Measurements from ENCODE around the gene EFCC1. TPM values are rescaled to one million over a fixed set of nuclear protein-coding genes. Genes with fewer than 3 reads are reported as not detected.

EFCC1 gene
- total RNA-seq, 4 donors from 2014 or later: 0.22 to 2.1 (median 1.9) TPM

Other genes with a start within 250 kb of the EFCC1 start
- gene ACAD9, start 121.7 kb upstream of the EFCC1 start, total RNA-seq: 10 to 100 TPM; 49.6 to 81.9 (median 63.7) TPM
- under 1 TPM in 3 of 4 donors, not detected in 1; 0.22 to 0.78 (median 0.63) TPM for gene CFAP92, start 7.2 kb upstream of the EFCC1 start, total RNA-seq
- not detected for gene GP9, start 59.5 kb downstream of the EFCC1 start, total RNA-seq
- gene RAB43, start 120.5 kb downstream of the EFCC1 start, total RNA-seq: 10 to 100 TPM in 1 of 4 donors, 1 to 10 TPM in 3; 4.8 to 13.2 (median 8.6) TPM
- gene ISY1, start 159.8 kb downstream of the EFCC1 start, total RNA-seq: 10 to 100 TPM in 3 of 4 donors, 1 to 10 TPM in 1; 9.8 to 20.9 (median 16.0) TPM
- gene CNBP, start 182.6 kb downstream of the EFCC1 start, total RNA-seq: 100 to 1,000 TPM; 329 to 533 (median 488) TPM
- 100 to 1,000 TPM in 2 of 4 donors, 10 to 100 TPM in 2; 72.6 to 124 (median 88.1) TPM for gene COPG1, start 248.3 kb downstream of the EFCC1 start, total RNA-seq

All from tibial nerve (tissue), 4 donors.